Left ventricle myocardium inferior (tissue), 1 donor: Measurements from ENCODE around the gene IFNG-AS1. TPM values are rescaled to one million over a fixed set of nuclear protein-coding genes. Genes with fewer than 3 reads are reported as not detected.

Source experiments
- DNase-seq: peaks from one replicate; pipeline ENCODE4 v3.0.0-alpha.2; 2020
- H3K27ac ChIP-seq: fragments of 200-600 bp; replicated peaks from 2 replicates; pipeline ENCODE4 v1.8.0; 2021
- H3K27me3 ChIP-seq: fragments of 200-600 bp; 2 replicates; pipeline ENCODE4 v1.8.0; 2021; ENCODE audit warnings: low read depth
- H3K36me3 ChIP-seq: fragments of 200-600 bp; 2 replicates; pipeline ENCODE4 v1.8.0; 2021
- H3K4me1 ChIP-seq: fragments of 200-600 bp; 2 replicates; pipeline ENCODE4 v1.8.0; 2021
- H3K4me3 ChIP-seq: fragments of 200-600 bp; 2 replicates; pipeline ENCODE4 v1.8.0; 2021; ENCODE audit warnings: mild to moderate bottlenecking, moderate library complexity
- H3K9me3 ChIP-seq: fragments of 200-600 bp; replicated peaks from 2 replicates; pipeline ENCODE4 v1.8.0; 2021
- CTCF ChIP-seq: fragments of 200-600 bp; IDR thresholded peaks from 2 replicates; pipeline ENCODE4 v1.8.0; 2021; ENCODE audit warnings: antibody characterized with exemption, mild to moderate bottlenecking, borderline replicate concordance
- intact Hi-C: fragments of 100-400 bp; cut with micrococcal nuclease; formaldehyde crosslinking; loops from one replicate; pipeline ENCODE4 v1.11.0; 2022
- total RNA-seq: library from RNA; stranded (reverse); fragmentation: NEBNext Ultra II Directional; extraction: Animal tissue kit (Norgen Biotek cat#: 25700); gene quantifications from one replicate; pipeline ENCODE4 v1.2.1, GENCODE V29; 2021
- donor health status: DM: no; HTN: yes; CAD: no; lungs with severe emphysema.

IFNG-AS1 gene
- total RNA-seq, 1 donor from 2014 or later, result 0.58 TPM

GRCh38 chr12:67966560-67966959, 22.7 kb upstream of the IFNG-AS1 start:
- intact Hi-C loops, result no loop called here
- no peaks in the 10 kb centered on the region for H3K36me3 ChIP-seq
- TF ChIP-seq CTCF, result no peak
- DNase-seq, result no peak
- no peaks in the 10 kb centered on the region for H3K9me3 ChIP-seq
- H3K4me3 ChIP-seq, result no peak overlapping the region
- H3K27me3 ChIP-seq, result no peaks in the 10 kb centered on the region
- no peak overlapping the region for H3K27ac ChIP-seq
- peaks cover 5% of the 10 kb centered on the region for H3K4me1 ChIP-seq

- TF ChIP-seq CTCF, result no peak
- intact Hi-C loops, result no loop called here
- Histone ChIP-seq H3K4me3 (no peak overlapping the region), H3K36me3 (no peaks in the 10 kb centered on the region), H3K27me3 (no peaks in the 10 kb centered on the region), H3K4me1 (peaks cover 5% of the 10 kb centered on the region), H3K9me3 (no peaks in the 10 kb centered on the region), H3K27ac (no peak overlapping the region)
- no peak for DNase-seq
These were observed 20.9 kb upstream of the IFNG-AS1 start for GRCh38 chr12:67968321-67968720.

GRCh38 chr12:67968725-67969124, 20.5 kb upstream of the IFNG-AS1 start:
- intact Hi-C loops, result no loop called here
- H3K36me3 ChIP-seq, result no peaks in the 10 kb centered on the region
- H3K27me3 ChIP-seq, result no peaks in the 10 kb centered on the region
- no peak for DNase-seq
- peaks cover 5% of the 10 kb centered on the region for H3K4me1 ChIP-seq
- no peak overlapping the region for H3K27ac ChIP-seq
- TF ChIP-seq CTCF, result no peak
- no peak overlapping the region for H3K4me3 ChIP-seq
- no peaks in the 10 kb centered on the region for H3K9me3 ChIP-seq

GRCh38 chr12:67969134-67969802, 20.0 kb upstream of the IFNG-AS1 start:
- Histone ChIP-seq H3K4me3 (no peak overlapping the region), H3K36me3 (no peaks in the 10 kb centered on the region), H3K9me3 (no peaks in the 10 kb centered on the region), H3K27me3 (no peaks in the 10 kb centered on the region), H3K4me1 (peaks cover 5% of the 10 kb centered on the region), H3K27ac (no peak overlapping the region)
- no peak for TF ChIP-seq CTCF
- intact Hi-C loops, result no loop called here
- DNase-seq, result no peak

- no peaks in the 10 kb centered on the region for H3K4me1 ChIP-seq
- H3K9me3 ChIP-seq, result no peaks in the 10 kb centered on the region
- H3K27ac ChIP-seq, result no peak overlapping the region
- no peaks in the 10 kb centered on the region for H3K36me3 ChIP-seq
- TF ChIP-seq CTCF, result no peak
- no peak for DNase-seq
- H3K27me3 ChIP-seq, result no peaks in the 10 kb centered on the region
- intact Hi-C loops, result no loop called here
- H3K4me3 ChIP-seq, result no peak overlapping the region
These were observed 11.6 kb upstream of the IFNG-AS1 start for GRCh38 chr12:67977668-67978067.

- Histone ChIP-seq H3K36me3 (no peaks in the 10 kb centered on the region), H3K9me3 (no peaks in the 10 kb centered on the region), H3K27ac (no peak overlapping the region), H3K4me1 (no peaks in the 10 kb centered on the region), H3K4me3 (no peak overlapping the region), H3K27me3 (no peaks in the 10 kb centered on the region)
- intact Hi-C loops, result no loop called here
- DNase-seq, result no peak
- TF ChIP-seq CTCF, result no peak
These were observed 8.9 kb upstream of the IFNG-AS1 start for GRCh38 chr12:67980391-67980790.
